ENCODE results near the gene MEGF8.

The MEGF8 gene

GRCh38 chr19:42368765-42369164 is 43.3 kb downstream of the MEGF8 start:
- Histone ChIP-seq H3K4me3 (ENCODE audit: low read length) (no peak overlapping the region), H3K9me3 (ENCODE audit: control insufficient read depth, insufficient read depth, low read length) (0 out of 2 replicates have a peak, but pooled peaks cover 1% of the 10 kb centered on the region), H3K27ac (ENCODE audit: low read length) (no peak overlapping the region), H3K36me3 (ENCODE audit: control insufficient read depth, insufficient read depth, low read length) (peaks cover 8% of the 10 kb centered on the region), H3K4me1 (ENCODE audit: control insufficient read depth, insufficient read depth, low read length) (peaks cover 16% of the 10 kb centered on the region), H3K27me3 (ENCODE audit: control insufficient read depth, insufficient read depth, low read length) (no peaks in the 10 kb centered on the region)
- DNase-seq (ENCODE audit: low read depth, low spot score) = no peak
- WGBS (ENCODE audit: insufficient coverage, insufficient read length) = no CpG with 5 or more reads among the region's 15 CpGs

- Histone ChIP-seq H3K4me1 (ENCODE audit: control insufficient read depth, insufficient read depth, low read length) (peaks cover 16% of the 10 kb centered on the region), H3K27me3 (ENCODE audit: control insufficient read depth, insufficient read depth, low read length) (no peaks in the 10 kb centered on the region), H3K27ac (ENCODE audit: low read length) (no peak overlapping the region), H3K9me3 (ENCODE audit: control insufficient read depth, insufficient read depth, low read length) (no peaks in the 10 kb centered on the region), H3K36me3 (ENCODE audit: control insufficient read depth, insufficient read depth, low read length) (0 out of 2 replicates have a peak, but pooled peaks cover 3% of the 10 kb centered on the region), H3K4me3 (ENCODE audit: low read length) (no peak overlapping the region)
- WGBS (ENCODE audit: insufficient coverage, insufficient read length) = no CpG with 5 or more reads among the region's 27 CpGs
- DNase-seq (ENCODE audit: low read depth, low spot score) = no peak
Measured at GRCh38 chr19:42369433-42370067, 44.1 kb downstream of the MEGF8 start.

- Histone ChIP-seq H3K27me3 (ENCODE audit: control insufficient read depth, insufficient read depth, low read length) (no peaks in the 10 kb centered on the region), H3K4me3 (ENCODE audit: low read length) (no peak overlapping the region), H3K4me1 (ENCODE audit: control insufficient read depth, insufficient read depth, low read length) (peaks cover 16% of the 10 kb centered on the region), H3K36me3 (ENCODE audit: control insufficient read depth, insufficient read depth, low read length) (0 out of 2 replicates have a peak, but pooled peaks cover 3% of the 10 kb centered on the region), H3K27ac (ENCODE audit: low read length) (no peak overlapping the region), H3K9me3 (ENCODE audit: control insufficient read depth, insufficient read depth, low read length) (no peaks in the 10 kb centered on the region)
- peak; percentile 89 for DNase-seq (ENCODE audit: low read depth, low spot score)
- no CpG with 5 or more reads among the region's 9 CpGs for WGBS (ENCODE audit: insufficient coverage, insufficient read length)
Measured at GRCh38 chr19:42370068-42370520, 44.7 kb downstream of the MEGF8 start.

- H3K4me1 ChIP-seq (ENCODE audit: control insufficient read depth, insufficient read depth, low read length) = peaks cover 16% of the 10 kb centered on the region
- H3K27ac ChIP-seq (ENCODE audit: low read length) = no peak overlapping the region
- no peak overlapping the region for H3K4me3 ChIP-seq (ENCODE audit: low read length)
- no peak for DNase-seq (ENCODE audit: low read depth, low spot score)
- no peaks in the 10 kb centered on the region for H3K27me3 ChIP-seq (ENCODE audit: control insufficient read depth, insufficient read depth, low read length)
- H3K9me3 ChIP-seq (ENCODE audit: control insufficient read depth, insufficient read depth, low read length) = no peaks in the 10 kb centered on the region
- no CpG with 5 or more reads among the region's 12 CpGs for WGBS (ENCODE audit: insufficient coverage, insufficient read length)
- H3K36me3 ChIP-seq (ENCODE audit: control insufficient read depth, insufficient read depth, low read length) = peaks cover 6% of the 10 kb centered on the region; the same call in 1 of the 2 replicates
Measured at GRCh38 chr19:42370626-42371175, 45.3 kb downstream of the MEGF8 start.

GRCh38 chr19:42374826-42375376 is 49.5 kb downstream of the MEGF8 start:
- Histone ChIP-seq H3K4me3 (ENCODE audit: low read length) (no peak overlapping the region), H3K27me3 (ENCODE audit: control insufficient read depth, insufficient read depth, low read length) (no peaks in the 10 kb centered on the region), H3K36me3 (ENCODE audit: control insufficient read depth, insufficient read depth, low read length) (peaks cover 11% of the 10 kb centered on the region; the same call in 1 of the 2 replicates), H3K9me3 (ENCODE audit: control insufficient read depth, insufficient read depth, low read length) (no peaks in the 10 kb centered on the region), H3K4me1 (ENCODE audit: control insufficient read depth, insufficient read depth, low read length) (peaks cover 6% of the 10 kb centered on the region), H3K27ac (ENCODE audit: low read length) (no peak overlapping the region)
- no peak for DNase-seq (ENCODE audit: low read depth, low spot score)
- no CpG with 5 or more reads among the region's 11 CpGs for WGBS (ENCODE audit: insufficient coverage, insufficient read length)

- peaks cover 6% of the 10 kb centered on the region for H3K4me1 ChIP-seq (ENCODE audit: control insufficient read depth, insufficient read depth, low read length)
- no CpG with 5 or more reads among the region's 54 CpGs for WGBS (ENCODE audit: insufficient coverage, insufficient read length)
Measured at GRCh38 chr19:42375415-42376176, 50.2 kb downstream of the MEGF8 start.

GRCh38 chr19:42376177-42376555 is 50.7 kb downstream of the MEGF8 start:
- H3K9me3 ChIP-seq (ENCODE audit: control insufficient read depth, insufficient read depth, low read length) = no peaks in the 10 kb centered on the region
- no peak for DNase-seq (ENCODE audit: low read depth, low spot score)
- no peak overlapping the region for H3K4me3 ChIP-seq (ENCODE audit: low read length)
- peaks cover 11% of the 10 kb centered on the region; the same call in 1 of the 2 replicates for H3K36me3 ChIP-seq (ENCODE audit: control insufficient read depth, insufficient read depth, low read length)
- no CpG with 5 or more reads among the region's 17 CpGs for WGBS (ENCODE audit: insufficient coverage, insufficient read length)
- no peaks in the 10 kb centered on the region for H3K27me3 ChIP-seq (ENCODE audit: control insufficient read depth, insufficient read depth, low read length)
- peaks cover 3% of the 10 kb centered on the region for H3K4me1 ChIP-seq (ENCODE audit: control insufficient read depth, insufficient read depth, low read length)
- H3K27ac ChIP-seq (ENCODE audit: low read length) = no peak overlapping the region

More at GRCh38 chr19:42375415-42376176, 50.2 kb downstream of the MEGF8 start:
- Histone ChIP-seq H3K27ac (ENCODE audit: low read length) (no peak overlapping the region), H3K9me3 (ENCODE audit: control insufficient read depth, insufficient read depth, low read length) (no peaks in the 10 kb centered on the region), H3K27me3 (ENCODE audit: control insufficient read depth, insufficient read depth, low read length) (no peaks in the 10 kb centered on the region), H3K36me3 (ENCODE audit: control insufficient read depth, insufficient read depth, low read length) (peaks cover 11% of the 10 kb centered on the region; the same call in 1 of the 2 replicates), H3K4me3 (ENCODE audit: low read length) (no peak overlapping the region)
- DNase-seq (ENCODE audit: low read depth, low spot score) = no peak

GRCh38 chr19:42378225-42379215 is 53.1 kb downstream of the MEGF8 start:
- Histone ChIP-seq H3K36me3 (ENCODE audit: control insufficient read depth, insufficient read depth, low read length) (peaks cover 11% of the 10 kb centered on the region; the same call in 1 of the 2 replicates), H3K4me3 (ENCODE audit: low read length) (no peak overlapping the region), H3K27me3 (ENCODE audit: control insufficient read depth, insufficient read depth, low read length) (no peaks in the 10 kb centered on the region), H3K4me1 (ENCODE audit: control insufficient read depth, insufficient read depth, low read length) (peaks cover 3% of the 10 kb centered on the region), H3K27ac (ENCODE audit: low read length) (no peak overlapping the region), H3K9me3 (ENCODE audit: control insufficient read depth, insufficient read depth, low read length) (no peaks in the 10 kb centered on the region)
- WGBS (ENCODE audit: insufficient coverage, insufficient read length) = no CpG with 5 or more reads among the region's 17 CpGs
- DNase-seq (ENCODE audit: low read depth, low spot score) = no peak

- no CpG with 5 or more reads among the region's 6 CpGs for WGBS (ENCODE audit: insufficient coverage, insufficient read length)
- no peak for DNase-seq (ENCODE audit: low read depth, low spot score)
- Histone ChIP-seq H3K27me3 (ENCODE audit: control insufficient read depth, insufficient read depth, low read length) (no peaks in the 10 kb centered on the region), H3K9me3 (ENCODE audit: control insufficient read depth, insufficient read depth, low read length) (no peaks in the 10 kb centered on the region), H3K27ac (ENCODE audit: low read length) (no peak overlapping the region), H3K36me3 (ENCODE audit: control insufficient read depth, insufficient read depth, low read length) (peaks cover 11% of the 10 kb centered on the region; the same call in 1 of the 2 replicates), H3K4me3 (ENCODE audit: low read length) (no peak overlapping the region), H3K4me1 (ENCODE audit: control insufficient read depth, insufficient read depth, low read length) (peaks cover 3% of the 10 kb centered on the region)
Measured at GRCh38 chr19:42380155-42380554, 54.7 kb downstream of the MEGF8 start.
